A549 (cell line): ENCODE data around the gene FCHSD1. TPM values are rescaled to one million over a fixed set of nuclear protein-coding genes. Genes with fewer than 3 reads are reported as not detected.

Source experiments
- ATAC-seq, 2 experiments: fragments of 200-7000 bp in 1 of 2; fragments of >200 bp in 1 of 2; cut with Nextera tagmentation in 1 of 2; cut with Tn5 transposase in 1 of 2; 3 replicates each; pipeline versions ENCODE4 v1.8.0 to v1.9.1; 2018 to 2020; ENCODE audit warnings: mild to moderate bottlenecking in 1 of 2, moderate library complexity in 1 of 2
- CTCF ChIA-PET: fragments of 300-600 bp; sonication (Branson Sonifier 250); formaldehyde crosslinking; extraction: SDS; loops from one replicate; lab custom pipeline; 2021; ENCODE audit warnings: antibody characterized with exemption, inconsistent platforms; lab: Yijun Ruan, JAX
- POLR2A ChIA-PET: fragments of 350-600 bp; formaldehyde crosslinking; extraction: SDS; loops from one replicate; lab custom pipeline; 2021; ENCODE audit warnings: antibody characterized with exemption, inconsistent platforms; lab: Yijun Ruan, JAX
- DNase-seq, 2 experiments: peaks; one replicate each; pipeline versions ENCODE4 v3.0.0 to v3.0.0-alpha.2; 2011 to 2016; ENCODE audit warnings: low read depth in 1 of 2, low spot score in 1 of 2
- FAIRE-seq: peaks from 2 replicates; lab custom pipeline; 2011; peaks lifted over from hg19 to GRCh38; lab: Jason Lieb, UNC
- H3K27ac ChIP-seq, 2 experiments: fragments of >200 bp; sonication (Bioruptor Twin); formaldehyde crosslinking; 3 replicates each; pipeline ENCODE4 v1.5.1; 2016 to 2017
- H3K4me1 ChIP-seq: fragments of >200 bp; sonication (Bioruptor Twin); formaldehyde crosslinking; 3 replicates; pipeline ENCODE4 v1.6.1; 2016
- H3K4me2 ChIP-seq: fragments of >200 bp; sonication (Bioruptor Twin); formaldehyde crosslinking; 3 replicates; pipeline ENCODE4 v1.6.1; 2016
- H3K4me3 ChIP-seq: fragments of >200 bp; sonication (Bioruptor Twin); formaldehyde crosslinking; 3 replicates; pipeline ENCODE4 v1.5.1; 2016
- H3K9me3 ChIP-seq: fragments of >200 bp; sonication (Bioruptor Twin); formaldehyde crosslinking; 3 replicates; pipeline ENCODE4 v1.6.1; 2016
- CBX8 ChIP-seq: fragments of 200-600 bp; sonication (generic); IDR thresholded peaks from 2 replicates; pipeline ENCODE4 v1.6.1; 2016
- CEBPB ChIP-seq, 2 experiments: fragments of >200 bp in 1 of 2; sonication (Bioruptor Twin) in 1 of 2; formaldehyde crosslinking in 1 of 2; IDR thresholded peaks; 2 replicates each; pipeline ENCODE4 v1.6.1; 2012 to 2016
- ESRRA ChIP-seq: fragments of 150-350 bp; IDR thresholded peaks from 2 replicates; pipeline ENCODE4 v1.6.1; 2014; ENCODE audit warnings: mild to moderate bottlenecking, low read length, borderline replicate concordance
- FOSB ChIP-seq: fragments of 250-450 bp; sonication (Bioruptor Pico); IDR thresholded peaks from 2 replicates; pipeline ENCODE4 v1.5.0; 2020; ENCODE audit warnings: mild to moderate bottlenecking, moderate library complexity
- FOSL2 ChIP-seq, 2 experiments: fragments of 450-650 bp in 1 of 2; fragments of >200 bp in 1 of 2; sonication (Bioruptor Twin) in 1 of 2; formaldehyde crosslinking; IDR thresholded peaks; 2 replicates each; pipeline versions ENCODE4 v1.5.0 to v1.6.1; 2016 to 2020; ENCODE audit warnings: mild to moderate bottlenecking in 1 of 2, moderate library complexity in 1 of 2
- FOXS1 ChIP-seq: fragments of 250-450 bp; sonication (Bioruptor Pico); IDR thresholded peaks from 2 replicates; pipeline ENCODE4 v1.5.0; 2020; ENCODE audit warnings: mild to moderate bottlenecking, moderate library complexity
- HDAC2 ChIP-seq: fragments of 200-600 bp; sonication (generic); IDR thresholded peaks from 2 replicates; pipeline ENCODE4 v1.6.1; 2016
- HEYL ChIP-seq: fragments of 250-450 bp; sonication (Bioruptor Pico); IDR thresholded peaks from 2 replicates; pipeline ENCODE4 v1.8.0; 2021; ENCODE audit warnings: mild to moderate bottlenecking, moderate library complexity
- HOXA7 ChIP-seq: fragments of 250-450 bp; sonication (Bioruptor Pico); IDR thresholded peaks from 2 replicates; pipeline ENCODE4 v1.5.0; 2020; ENCODE audit warnings: mild to moderate bottlenecking, moderate library complexity
- HOXB13 ChIP-seq: fragments of 250-450 bp; sonication (Bioruptor Pico); IDR thresholded peaks from 2 replicates; pipeline ENCODE4 v1.5.0; 2020; ENCODE audit warnings: low read depth, mild to moderate bottlenecking, moderate library complexity
- HOXB5 ChIP-seq: fragments of 250-450 bp; sonication (Bioruptor Pico); IDR thresholded peaks from 2 replicates; pipeline ENCODE4 v1.5.0; 2020; ENCODE audit warnings: mild to moderate bottlenecking, moderate library complexity
- JUN ChIP-seq, 2 experiments: fragments of >200 bp; sonication (Bioruptor Twin); formaldehyde crosslinking; IDR thresholded peaks; 2 replicates in 1 of 2; 3 replicates in 1 of 2; pipeline ENCODE4 v1.6.1; 2016 to 2017
- KDM5A ChIP-seq: fragments of 200-600 bp; sonication (generic); IDR thresholded peaks from 2 replicates; pipeline ENCODE4 v1.6.1; 2016; ENCODE audit warnings: antibody characterized with exemption, mild to moderate bottlenecking
- MAFK ChIP-seq: fragments of 450-650 bp; IDR thresholded peaks from 2 replicates; pipeline ENCODE4 v1.6.1; 2014; ENCODE audit not compliant: partially characterized antibody
- NFE2L2 ChIP-seq: fragments of 150-350 bp; conservative IDR thresholded peaks from 2 replicates; pipeline ENCODE4 v1.6.1; 2014; ENCODE audit warnings: low read length
- PHF8 ChIP-seq: fragments of 200-600 bp; sonication (generic); IDR thresholded peaks from 2 replicates; pipeline ENCODE4 v1.6.1; 2016; ENCODE audit warnings: low read depth, mild to moderate bottlenecking, antibody characterized with exemption, moderate library complexity, borderline replicate concordance
- SREBF2 ChIP-seq: fragments of 450-650 bp; IDR thresholded peaks from 2 replicates; pipeline ENCODE4 v1.6.1; 2014; ENCODE audit warnings: mild to moderate bottlenecking, moderate library complexity
- ZSCAN20 ChIP-seq: fragments of 250-450 bp; sonication (Bioruptor Pico); IDR thresholded peaks from 2 replicates; pipeline ENCODE4 v1.8.0; 2022; ENCODE audit warnings: mild to moderate bottlenecking, moderate library complexity
- WGBS: methylation state at CpG from one replicate; pipeline ENCODE4 v1.1.6; 2017; ENCODE audit errors: missing lambda C conversion rate; 5-methylcytosine and 5-hydroxymethylcytosine counted together
- polyA plus RNA-seq, 4 experiments: library from polyadenylated mRNA; depleted of rRNA in 3 of 4; stranded (reverse); fragments of >200 nt; fragmentation: RNase III in 1 of 4; extraction: RNeasy Plus Mini Kit Qiagen cat#74134 plus additional on column Dnase treatment in 1 of 4; gene quantifications; 2 replicates in 3 of 4; 3 replicates in 1 of 4; pipeline ENCODE4 v1.2.3, GENCODE V29; 2011 to 2017
- TF ChIP-seq, protein P1 (sequence below): IDR thresholded peaks from 2 replicates; pipeline ENCODE4 v1.6.1; 2012
- TF ChIP-seq, protein P2 (sequence below): fragments of 250-450 bp; sonication (Bioruptor Pico); IDR thresholded peaks from 2 replicates; pipeline ENCODE4 v1.5.0; 2020; ENCODE audit warnings: low read depth, mild to moderate bottlenecking, moderate library complexity
- TF ChIP-seq, protein P3 (sequence below): fragments of 450-650 bp; IDR thresholded peaks from 2 replicates; pipeline ENCODE4 v1.6.1; 2014; ENCODE audit warnings: antibody characterized with exemption
- TF ChIP-seq, protein P4 (sequence below): fragments of >200 bp; sonication (Bioruptor Twin); formaldehyde crosslinking; IDR thresholded peaks from 3 replicates; pipeline ENCODE4 v1.5.1; 2016
- TF ChIP-seq, protein P5 (sequence below): IDR thresholded peaks from 2 replicates; pipeline ENCODE4 v1.6.1; 2012; ENCODE audit warnings: low read depth, borderline replicate concordance

Gene FCHSD1
- polyA plus RNA-seq, 2 of the 4 experiments (the other 2 are of a cell fraction): 12.2 to 14.5 TPM

DNA sequence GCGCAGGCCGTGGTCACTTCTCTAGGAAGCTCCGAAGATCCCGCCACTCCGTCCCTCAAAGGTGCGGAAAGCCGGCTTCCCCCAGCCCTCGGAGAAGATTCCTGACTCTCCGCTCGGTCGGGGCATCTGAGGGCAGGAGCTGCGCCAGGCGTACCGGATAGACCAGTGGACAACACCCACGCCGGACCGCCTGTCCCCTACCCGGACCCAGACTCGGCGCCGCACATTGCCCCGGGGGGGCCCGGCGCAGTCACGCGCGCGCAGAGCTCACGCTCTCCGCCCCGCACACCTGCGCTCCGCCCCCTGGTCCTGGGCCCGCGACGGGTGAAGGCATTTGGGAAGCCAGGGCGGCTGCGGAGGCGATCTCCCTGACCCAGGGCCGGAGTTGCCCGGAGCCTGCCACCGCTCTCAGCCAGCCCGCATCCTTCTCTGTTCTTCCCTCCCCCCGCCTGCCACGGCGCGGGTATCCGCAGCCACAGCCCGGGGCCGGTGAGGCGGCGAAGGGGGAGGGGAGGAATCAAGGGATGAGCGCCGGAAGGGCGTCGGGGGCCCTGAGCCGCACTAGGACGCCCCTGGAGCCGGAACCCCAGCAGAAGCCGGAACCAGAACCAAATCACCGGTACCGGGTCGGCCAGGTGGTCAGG lies 14.0 kb downstream of the FCHSD1 start:
- Histone ChIP-seq H3K9me3 (no peaks in the 10 kb centered on the region), H3K4me3 (peak overlapping the region; percentile 83), H3K27ac (peak overlapping the region; percentile 63 to 92), H3K4me2 (peak overlapping the region; percentile 93), H3K4me1 (peaks cover 25% of the 10 kb centered on the region)
- CTCF ChIA-PET: interaction anchor here (0.7 to 11.9 kb wide), 12 partner anchors 11 to 1062 kb away, joined by 3 to 170 read pairs (median 4); partner anchors contain the start of gene DIAPH1
- DNase-seq (peak in 1 of 2 experiments; percentile 45), FAIRE-seq (no peak), ATAC-seq (peak; percentile 51 to 69)
- TF ChIP-seq FOSL2 (IDR thresholded peaks at IDR 0.05) (no peak), FOSL2 (CRISPR knock-in tag; IDR thresholded peaks at IDR 0.05) (no peak), JUN (IDR thresholded peaks at IDR 0.05) (no peak), PHF8 (no peak), NFE2L2 (no peak), HOXA7 (CRISPR knock-in tag) (no peak), HDAC2 (no peak), FOSB (no peak), CEBPB (IDR thresholded peaks at IDR 0.05) (no peak), ESRRA (no peak), HOXB13 (CRISPR knock-in tag) (no peak), MAFK (no peak), KDM5A (no peak), FOXS1 (CRISPR knock-in tag) (no peak), CBX8 (no peak), ZSCAN20 (CRISPR knock-in tag) (no peak), SREBF2 (no peak), HOXB5 (CRISPR knock-in tag) (0 out of 2 replicates have a peak, but pooled peaks have one; percentile 23), HEYL (CRISPR knock-in tag) (no peak)
- TF ChIP-seq, protein P1, sequence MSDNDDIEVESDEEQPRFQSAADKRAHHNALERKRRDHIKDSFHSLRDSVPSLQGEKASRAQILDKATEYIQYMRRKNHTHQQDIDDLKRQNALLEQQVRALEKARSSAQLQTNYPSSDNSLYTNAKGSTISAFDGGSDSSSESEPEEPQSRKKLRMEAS: peak; percentile 57
- TF ChIP-seq, protein P2, sequence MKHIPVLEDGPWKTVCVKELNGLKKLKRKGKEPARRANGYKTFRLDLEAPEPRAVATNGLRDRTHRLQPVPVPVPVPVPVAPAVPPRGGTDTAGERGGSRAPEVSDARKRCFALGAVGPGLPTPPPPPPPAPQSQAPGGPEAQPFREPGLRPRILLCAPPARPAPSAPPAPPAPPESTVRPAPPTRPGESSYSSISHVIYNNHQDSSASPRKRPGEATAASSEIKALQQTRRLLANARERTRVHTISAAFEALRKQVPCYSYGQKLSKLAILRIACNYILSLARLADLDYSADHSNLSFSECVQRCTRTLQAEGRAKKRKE: no peak
- TF ChIP-seq, protein P3, sequence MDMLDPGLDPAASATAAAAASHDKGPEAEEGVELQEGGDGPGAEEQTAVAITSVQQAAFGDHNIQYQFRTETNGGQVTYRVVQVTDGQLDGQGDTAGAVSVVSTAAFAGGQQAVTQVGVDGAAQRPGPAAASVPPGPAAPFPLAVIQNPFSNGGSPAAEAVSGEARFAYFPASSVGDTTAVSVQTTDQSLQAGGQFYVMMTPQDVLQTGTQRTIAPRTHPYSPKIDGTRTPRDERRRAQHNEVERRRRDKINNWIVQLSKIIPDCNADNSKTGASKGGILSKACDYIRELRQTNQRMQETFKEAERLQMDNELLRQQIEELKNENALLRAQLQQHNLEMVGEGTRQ: no peak
- TF ChIP-seq, protein P4, sequence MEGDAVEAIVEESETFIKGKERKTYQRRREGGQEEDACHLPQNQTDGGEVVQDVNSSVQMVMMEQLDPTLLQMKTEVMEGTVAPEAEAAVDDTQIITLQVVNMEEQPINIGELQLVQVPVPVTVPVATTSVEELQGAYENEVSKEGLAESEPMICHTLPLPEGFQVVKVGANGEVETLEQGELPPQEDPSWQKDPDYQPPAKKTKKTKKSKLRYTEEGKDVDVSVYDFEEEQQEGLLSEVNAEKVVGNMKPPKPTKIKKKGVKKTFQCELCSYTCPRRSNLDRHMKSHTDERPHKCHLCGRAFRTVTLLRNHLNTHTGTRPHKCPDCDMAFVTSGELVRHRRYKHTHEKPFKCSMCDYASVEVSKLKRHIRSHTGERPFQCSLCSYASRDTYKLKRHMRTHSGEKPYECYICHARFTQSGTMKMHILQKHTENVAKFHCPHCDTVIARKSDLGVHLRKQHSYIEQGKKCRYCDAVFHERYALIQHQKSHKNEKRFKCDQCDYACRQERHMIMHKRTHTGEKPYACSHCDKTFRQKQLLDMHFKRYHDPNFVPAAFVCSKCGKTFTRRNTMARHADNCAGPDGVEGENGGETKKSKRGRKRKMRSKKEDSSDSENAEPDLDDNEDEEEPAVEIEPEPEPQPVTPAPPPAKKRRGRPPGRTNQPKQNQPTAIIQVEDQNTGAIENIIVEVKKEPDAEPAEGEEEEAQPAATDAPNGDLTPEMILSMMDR: no peak
- TF ChIP-seq, protein P5, sequence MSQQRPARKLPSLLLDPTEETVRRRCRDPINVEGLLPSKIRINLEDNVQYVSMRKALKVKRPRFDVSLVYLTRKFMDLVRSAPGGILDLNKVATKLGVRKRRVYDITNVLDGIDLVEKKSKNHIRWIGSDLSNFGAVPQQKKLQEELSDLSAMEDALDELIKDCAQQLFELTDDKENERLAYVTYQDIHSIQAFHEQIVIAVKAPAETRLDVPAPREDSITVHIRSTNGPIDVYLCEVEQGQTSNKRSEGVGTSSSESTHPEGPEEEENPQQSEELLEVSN: 0 out of 2 replicates have a peak, but pooled peaks have one; percentile 68
- POLR2A ChIA-PET: interaction anchor here (0.6 to 3.0 kb wide), 14 partner anchors 10 to 688 kb away, joined by 3 to 33 read pairs (median 4); partner anchors contain the start of genes DELE1, DIAPH1, FCHSD1 and GNPDA1
- 2% methylated on average over 27 of the region's 63 CpGs for WGBS
